ENCODE results near the gene PRPF19.

- no peak for TF ChIP-seq EZH2phosphoT487 (IDR thresholded peaks at IDR 0.05; ENCODE audit: borderline replicate concordance, low read depth, low read length)
- TF ChIP-seq, protein P1, sequence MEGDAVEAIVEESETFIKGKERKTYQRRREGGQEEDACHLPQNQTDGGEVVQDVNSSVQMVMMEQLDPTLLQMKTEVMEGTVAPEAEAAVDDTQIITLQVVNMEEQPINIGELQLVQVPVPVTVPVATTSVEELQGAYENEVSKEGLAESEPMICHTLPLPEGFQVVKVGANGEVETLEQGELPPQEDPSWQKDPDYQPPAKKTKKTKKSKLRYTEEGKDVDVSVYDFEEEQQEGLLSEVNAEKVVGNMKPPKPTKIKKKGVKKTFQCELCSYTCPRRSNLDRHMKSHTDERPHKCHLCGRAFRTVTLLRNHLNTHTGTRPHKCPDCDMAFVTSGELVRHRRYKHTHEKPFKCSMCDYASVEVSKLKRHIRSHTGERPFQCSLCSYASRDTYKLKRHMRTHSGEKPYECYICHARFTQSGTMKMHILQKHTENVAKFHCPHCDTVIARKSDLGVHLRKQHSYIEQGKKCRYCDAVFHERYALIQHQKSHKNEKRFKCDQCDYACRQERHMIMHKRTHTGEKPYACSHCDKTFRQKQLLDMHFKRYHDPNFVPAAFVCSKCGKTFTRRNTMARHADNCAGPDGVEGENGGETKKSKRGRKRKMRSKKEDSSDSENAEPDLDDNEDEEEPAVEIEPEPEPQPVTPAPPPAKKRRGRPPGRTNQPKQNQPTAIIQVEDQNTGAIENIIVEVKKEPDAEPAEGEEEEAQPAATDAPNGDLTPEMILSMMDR (conservative IDR thresholded peaks at IDR 0.05; ENCODE audit: low read length): no peak
Observed at GRCh38 chr11:60889869-60890311, 16.5 kb downstream of the PRPF19 start.

Data from OCI-LY7 (cell line).